ENCODE measurements around the gene PMM1. TPM values are rescaled to one million over a fixed set of nuclear protein-coding genes. Genes with fewer than 3 reads are reported as not detected.

The PMM1 gene
- polyA plus RNA-seq, 1 donor (not counting 4 experiments of a cell fraction or from before 2014, with no cell fraction given) = 39.6 TPM

- H3K27me3 ChIP-seq (ENCODE audit: control insufficient read depth, extremely low read depth, insufficient read depth, low read length) = no peaks in the 10 kb centered on the region
- DNase-seq (ENCODE audit: low read depth, low spot score) (no peak), FAIRE-seq (no peak)
- H3K79me2 ChIP-seq (ENCODE audit: control insufficient read depth, insufficient read depth, low read length) = no peaks in the 10 kb centered on the region
- H3K36me3 ChIP-seq (ENCODE audit: control insufficient read depth in 2 of 2, extremely low read depth in 1 of 2, insufficient read depth in 2 of 2, low read length in 2 of 2) = peaks cover 29 to 44% of the 10 kb centered on the region in 2 experiments
- peaks cover 4% of the 10 kb centered on the region for H4K20me1 ChIP-seq (ENCODE audit: control insufficient read depth, extremely low read depth, insufficient read depth, low read length)
- H3K4me2 ChIP-seq (ENCODE audit: control insufficient read depth, extremely low read depth, insufficient read depth, low read depth, low read length) = no peak overlapping the region
- no peak overlapping the region for H3K9ac ChIP-seq (ENCODE audit: control insufficient read depth, extremely low read depth, insufficient read depth, low read length)
- H3K27ac ChIP-seq (ENCODE audit: control insufficient read depth, insufficient read depth, low read length) = no peak overlapping the region
- H3K4me3 ChIP-seq (ENCODE audit: control insufficient read depth in 2 of 3, extremely low read depth in 1 of 3, insufficient read depth in 2 of 3, low read depth in 1 of 3, low read length in 3 of 3) = no peak overlapping the region
- H3K9me3 ChIP-seq (ENCODE audit: control insufficient read depth, low read depth, low read length) = no peaks in the 10 kb centered on the region
- TF ChIP-seq EZH2 (IDR thresholded peaks at IDR 0.05; ENCODE audit: low read length) (no peak), CTCF (optimal IDR thresholded peaks at IDR 0.05 in 1 of 3, IDR thresholded peaks at IDR 0.05 in 1 of 3, conservative IDR thresholded peaks at IDR 0.05 in 1 of 3; ENCODE audit: extremely low read depth in 1 of 3, insufficient read depth in 2 of 3, low read length in 3 of 3) (no peak)
- dilution Hi-C loops (cut with MboI; ENCODE audit: extremely low pct_ligation_motif_present, low sequenced_read_pairs) = no loop called here
- no peaks in the 10 kb centered on the region for H3K9me1 ChIP-seq (ENCODE audit: control insufficient read depth, extremely low read depth, insufficient read depth, low read length)
- H2AFZ ChIP-seq (ENCODE audit: control insufficient read depth, low read length) = no peak overlapping the region
- H3K4me1 ChIP-seq (ENCODE audit: control insufficient read depth, extremely low read depth, insufficient read depth, low read length) = no peaks in the 10 kb centered on the region
Measured at GRCh38 chr22:41579997-41580355, 9.7 kb downstream of the PMM1 start.

- Histone ChIP-seq H3K4me1 (ENCODE audit: control insufficient read depth, extremely low read depth, insufficient read depth, low read length) (no peaks in the 10 kb centered on the region), H3K27me3 (ENCODE audit: control insufficient read depth, extremely low read depth, insufficient read depth, low read length) (no peaks in the 10 kb centered on the region), H3K27ac (ENCODE audit: control insufficient read depth, insufficient read depth, low read length) (no peak overlapping the region), H3K36me3 (ENCODE audit: control insufficient read depth in 2 of 2, extremely low read depth in 1 of 2, insufficient read depth in 2 of 2, low read length in 2 of 2) (peaks cover 29 to 39% of the 10 kb centered on the region in 2 experiments), H3K9me3 (ENCODE audit: control insufficient read depth, low read depth, low read length) (no peaks in the 10 kb centered on the region), H2AFZ (ENCODE audit: control insufficient read depth, low read length) (no peak overlapping the region), H3K9me1 (ENCODE audit: control insufficient read depth, extremely low read depth, insufficient read depth, low read length) (no peaks in the 10 kb centered on the region), H3K4me2 (ENCODE audit: control insufficient read depth, extremely low read depth, insufficient read depth, low read depth, low read length) (no peak overlapping the region), H3K4me3 (ENCODE audit: control insufficient read depth in 2 of 3, extremely low read depth in 1 of 3, insufficient read depth in 2 of 3, low read depth in 1 of 3, low read length in 3 of 3) (no peak overlapping the region), H3K9ac (ENCODE audit: control insufficient read depth, extremely low read depth, insufficient read depth, low read length) (no peak overlapping the region), H3K79me2 (ENCODE audit: control insufficient read depth, insufficient read depth, low read length) (no peaks in the 10 kb centered on the region), H4K20me1 (ENCODE audit: control insufficient read depth, extremely low read depth, insufficient read depth, low read length) (peaks cover 4% of the 10 kb centered on the region)
- dilution Hi-C loops (cut with MboI; ENCODE audit: extremely low pct_ligation_motif_present, low sequenced_read_pairs) = no loop called here
- TF ChIP-seq CTCF (optimal IDR thresholded peaks at IDR 0.05 in 1 of 3, IDR thresholded peaks at IDR 0.05 in 1 of 3, conservative IDR thresholded peaks at IDR 0.05 in 1 of 3; ENCODE audit: extremely low read depth in 1 of 3, insufficient read depth in 2 of 3, low read length in 3 of 3) (no peak), EZH2 (IDR thresholded peaks at IDR 0.05; ENCODE audit: low read length) (no peak)
- FAIRE-seq (no peak), DNase-seq (ENCODE audit: low read depth, low spot score) (no peak)
Measured at GRCh38 chr22:41579297-41579996, 10.2 kb downstream of the PMM1 start.
